ENCODE measurements around the gene NSMCE1.

NSMCE1 gene

GRCh38 chr16:27305839-27306442 is 37.4 kb upstream of the NSMCE1 start:
- Histone ChIP-seq H3K27me3 (ENCODE audit: insufficient read depth, poor library complexity, severe bottlenecking) (no peaks in the 10 kb centered on the region), H3K4me3 (replicated peaks; ENCODE audit: insufficient read depth, low read length) (no peak overlapping the region), H3K27ac (replicated peaks) (no peak overlapping the region)
- no peak for DNase-seq (ENCODE audit: low read depth in 1 of 2, low spot score in 1 of 2)
- TF ChIP-seq SPI1 (IDR thresholded peaks at IDR 0.05; ENCODE audit: borderline replicate concordance, low read depth) = no peak

- H3K27ac ChIP-seq (replicated peaks) = 0 out of 2 replicates have a peak overlapping the region, but pooled peaks have one; percentile 1
- DNase-seq (ENCODE audit: low read depth in 1 of 2, low spot score in 1 of 2) = peak in 1 of 2 experiments; percentile 64
- TF ChIP-seq REST (IDR thresholded peaks at IDR 0.05; ENCODE audit: insufficient replicate concordance, low read depth) (no peak), GABPA (IDR thresholded peaks at IDR 0.05; ENCODE audit: low read depth) (no peak), SPI1 (IDR thresholded peaks at IDR 0.05; ENCODE audit: borderline replicate concordance, low read depth) (no peak), CTCF (IDR thresholded peaks at IDR 0.05; ENCODE audit: insufficient read depth, low read length) (no peak), POLR2AphosphoS5 (IDR thresholded peaks at IDR 0.05; ENCODE audit: low read depth) (no peak)
- H3K4me3 ChIP-seq (replicated peaks; ENCODE audit: insufficient read depth, low read length) = no peak overlapping the region
- H3K27me3 ChIP-seq (ENCODE audit: insufficient read depth, poor library complexity, severe bottlenecking) = no peaks in the 10 kb centered on the region
Observed at GRCh38 chr16:27304881-27305745, 36.5 kb upstream of the NSMCE1 start.

GRCh38 chr16:27304102-27304501 is 35.5 kb upstream of the NSMCE1 start:
- TF ChIP-seq REST (IDR thresholded peaks at IDR 0.05; ENCODE audit: insufficient replicate concordance, low read depth) (no peak), SPI1 (IDR thresholded peaks at IDR 0.05; ENCODE audit: borderline replicate concordance, low read depth) (no peak), POLR2AphosphoS5 (IDR thresholded peaks at IDR 0.05; ENCODE audit: low read depth) (no peak), CTCF (IDR thresholded peaks at IDR 0.05; ENCODE audit: insufficient read depth, low read length) (no peak), GABPA (IDR thresholded peaks at IDR 0.05; ENCODE audit: low read depth) (no peak)
- Histone ChIP-seq H3K27me3 (ENCODE audit: insufficient read depth, poor library complexity, severe bottlenecking) (no peaks in the 10 kb centered on the region), H3K27ac (replicated peaks) (no peak overlapping the region), H3K4me3 (replicated peaks; ENCODE audit: insufficient read depth, low read length) (no peak overlapping the region)
- no peak for DNase-seq (ENCODE audit: low read depth in 1 of 2, low spot score in 1 of 2)

GRCh38 chr16:27303256-27304100 is 34.9 kb upstream of the NSMCE1 start:
- no peak for DNase-seq (ENCODE audit: low read depth in 1 of 2, low spot score in 1 of 2)
- no peaks in the 10 kb centered on the region for H3K27me3 ChIP-seq (ENCODE audit: insufficient read depth, poor library complexity, severe bottlenecking)
- H3K27ac ChIP-seq (replicated peaks) = no peak overlapping the region
- H3K4me3 ChIP-seq (replicated peaks; ENCODE audit: insufficient read depth, low read length) = no peak overlapping the region
- TF ChIP-seq CTCF (IDR thresholded peaks at IDR 0.05; ENCODE audit: insufficient read depth, low read length) (no peak), SPI1 (IDR thresholded peaks at IDR 0.05; ENCODE audit: borderline replicate concordance, low read depth) (no peak), REST (IDR thresholded peaks at IDR 0.05; ENCODE audit: insufficient replicate concordance, low read depth) (no peak), POLR2AphosphoS5 (IDR thresholded peaks at IDR 0.05; ENCODE audit: low read depth) (no peak), GABPA (IDR thresholded peaks at IDR 0.05; ENCODE audit: low read depth) (no peak)
